ENCODE results near the gene ATP9A. TPM values are rescaled to one million over a fixed set of nuclear protein-coding genes. Genes with fewer than 3 reads are reported as not detected.

ATP9A gene
- total and polyA plus RNA-seq, 10 of the 15 experiments (the other 5 are each of a cell fraction or from before 2014, with no cell fraction given), result 0.03 to 0.81 (median 0.14) TPM

DNA sequence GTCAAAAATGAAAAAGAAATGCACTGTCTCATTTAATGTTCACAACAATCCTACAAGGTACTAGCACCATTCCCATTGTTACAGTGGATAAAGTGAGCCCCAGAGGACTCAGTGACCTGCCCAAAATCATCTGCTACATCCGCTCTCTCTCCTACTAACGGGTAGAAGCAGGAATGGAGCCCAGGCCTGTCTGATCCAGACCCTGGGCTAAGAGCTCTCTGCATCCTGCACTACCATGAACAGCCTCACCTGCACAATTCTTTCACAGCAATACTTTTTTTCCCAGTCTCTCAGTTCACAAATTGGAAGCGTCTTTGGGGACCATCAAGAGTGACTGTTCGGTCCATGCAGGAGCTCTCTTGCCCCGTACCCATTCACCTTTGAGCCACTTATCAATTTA, 31.2 kb downstream of the ATP9A start (continued):
- TF ChIP-seq PRDM15 (CRISPR knock-in tag; IDR thresholded peaks at IDR 0.05) (no peak), NR2C1 (IDR thresholded peaks at IDR 0.05) (no peak), MXI1 (IDR thresholded peaks at IDR 0.05; ENCODE audit: low read depth, low read length) (no peak), YBX1 (IDR thresholded peaks at IDR 0.05) (no peak), CHD2 (IDR thresholded peaks at IDR 0.05; ENCODE audit: borderline replicate concordance, low read depth, low read length) (no peak), BACH1 (IDR thresholded peaks at IDR 0.05; ENCODE audit: borderline replicate concordance) (no peak), NRF1 (conservative IDR thresholded peaks at IDR 0.05; ENCODE audit: low read depth, low read length) (no peak), BCL11A (IDR thresholded peaks at IDR 0.05; ENCODE audit: low read depth, low read length) (no peak), TCF7 (IDR thresholded peaks at IDR 0.05; ENCODE audit: borderline replicate concordance) (no peak)

DNA sequence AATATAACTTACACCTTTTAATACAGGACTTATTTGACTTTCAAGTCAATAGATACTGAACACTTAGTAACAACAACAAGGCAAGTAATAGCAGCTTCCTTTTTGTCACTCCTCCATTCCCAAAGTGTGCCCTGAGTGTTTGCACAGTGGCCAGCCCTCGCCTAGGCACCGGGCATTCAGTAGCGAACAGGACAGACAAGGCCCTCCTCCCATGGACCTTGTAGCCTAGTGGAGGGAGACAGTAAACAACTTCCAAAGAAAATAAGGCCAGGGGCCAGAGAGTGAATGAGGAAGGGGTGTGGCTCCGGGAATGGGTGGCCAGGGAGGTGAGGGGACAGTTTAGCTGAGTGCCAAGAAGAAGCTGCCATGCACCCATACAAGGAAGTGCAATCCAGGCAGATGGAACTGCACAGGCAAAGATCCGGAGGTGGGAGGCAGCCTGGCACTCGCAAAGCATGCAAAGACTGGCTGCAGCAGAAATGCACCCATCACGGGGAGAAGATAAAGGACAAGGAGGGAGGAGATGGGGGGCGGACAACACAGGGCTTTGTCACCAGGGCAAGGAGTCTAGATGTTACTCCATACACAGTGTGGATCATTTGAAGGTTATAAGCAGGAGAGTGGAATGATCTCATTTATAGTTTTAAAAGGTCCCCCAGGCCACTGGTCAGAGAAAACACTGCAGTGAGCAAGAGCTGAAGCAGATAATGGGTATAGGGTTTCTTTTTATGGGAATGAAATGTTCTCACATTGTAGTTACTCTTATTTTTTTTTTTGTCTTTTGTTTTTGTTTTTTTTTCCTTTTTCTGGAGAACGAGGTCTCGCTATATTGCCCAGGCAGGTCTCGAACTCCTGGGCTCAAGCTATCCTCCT, 32.2 kb downstream of the ATP9A start:
- H2AFZ ChIP-seq (ENCODE audit: control insufficient read depth, low read depth, low read length), result no peak overlapping the region
- H3K9me3 ChIP-seq (replicated peaks; ENCODE audit: control insufficient read depth, insufficient read depth, low read length), result no peaks in the 10 kb centered on the region
- intact Hi-C loops (cut with micrococcal nuclease; ENCODE audit: unreplicated experiment), result no loop called here
- CTCF ChIA-PET, result no interaction called here
- WGBS (ENCODE audit: insufficient coverage, insufficient replicate concordance, low lambda C conversion rate, missing lambda C conversion rate), result 33% methylated on average over 11 of the region's 11 CpGs
- no peak for ATAC-seq
- H3K27ac ChIP-seq (ENCODE audit: control insufficient read depth, insufficient read depth), result no peak overlapping the region
- no peaks in the 10 kb centered on the region for H3K79me2 ChIP-seq (ENCODE audit: control insufficient read depth, insufficient read depth, low read length)
- TF ChIP-seq SRF (IDR thresholded peaks at IDR 0.05; ENCODE audit: low read depth in 2 of 2, low read length in 2 of 2) (no peak), NFXL1 (IDR thresholded peaks at IDR 0.05; ENCODE audit: borderline replicate concordance) (0 out of 2 replicates have a peak, but pooled peaks have one; percentile 19)
- H3K9ac ChIP-seq (ENCODE audit: control insufficient read depth, insufficient read depth, low read length), result no peak overlapping the region
- POLR2A ChIA-PET, result no interaction called here
- RAD21 ChIA-PET (ENCODE audit: unreplicated experiment), result no interaction called here
- no peaks in the 10 kb centered on the region for H3K27me3 ChIP-seq (replicated peaks in 1 of 2; ENCODE audit: control insufficient read depth in 2 of 2, insufficient read depth in 2 of 2, low read length in 1 of 2)
- in situ Hi-C loops (cut with MboI), result no loop called here
- SMC1A ChIA-PET (ENCODE audit: uncharacterized antibody, unreplicated experiment), result no interaction called here
- H3K4me3 ChIP-seq, result no peak overlapping the region
- BruUV-seq (replicated peaks), result no TSS peak
- H3K36me3 ChIP-seq (ENCODE audit: control insufficient read depth in 2 of 2, insufficient read depth in 2 of 2, low read length in 1 of 2), result no peaks in the 10 kb centered on the region
- no peaks in the 10 kb centered on the region for H4K20me1 ChIP-seq (ENCODE audit: control insufficient read depth, insufficient read depth)
- DNase-seq (ENCODE audit: low read depth, low spot score), result no peak
- no peaks in the 10 kb centered on the region for H3K4me1 ChIP-seq (ENCODE audit: control insufficient read depth, insufficient read depth, low read length)
- FAIRE-seq, result no peak
- no peak overlapping the region for H3K4me2 ChIP-seq (ENCODE audit: control insufficient read depth, insufficient read depth)

Data from GM12878 (cell line).